HG03558 (cell line): ENCODE results near the gene RPTOR.

Experiments used
- ATAC-seq: cut with Tn5 transposase; IDR thresholded peaks from one replicate; pipeline ENCODE4 v1.9.1; 2021; ENCODE audit warnings: moderate number of reproducible peaks; ENCODE audit not compliant: unreplicated experiment; ENCODE audit errors: extremely low read depth

Gene RPTOR

DNA sequence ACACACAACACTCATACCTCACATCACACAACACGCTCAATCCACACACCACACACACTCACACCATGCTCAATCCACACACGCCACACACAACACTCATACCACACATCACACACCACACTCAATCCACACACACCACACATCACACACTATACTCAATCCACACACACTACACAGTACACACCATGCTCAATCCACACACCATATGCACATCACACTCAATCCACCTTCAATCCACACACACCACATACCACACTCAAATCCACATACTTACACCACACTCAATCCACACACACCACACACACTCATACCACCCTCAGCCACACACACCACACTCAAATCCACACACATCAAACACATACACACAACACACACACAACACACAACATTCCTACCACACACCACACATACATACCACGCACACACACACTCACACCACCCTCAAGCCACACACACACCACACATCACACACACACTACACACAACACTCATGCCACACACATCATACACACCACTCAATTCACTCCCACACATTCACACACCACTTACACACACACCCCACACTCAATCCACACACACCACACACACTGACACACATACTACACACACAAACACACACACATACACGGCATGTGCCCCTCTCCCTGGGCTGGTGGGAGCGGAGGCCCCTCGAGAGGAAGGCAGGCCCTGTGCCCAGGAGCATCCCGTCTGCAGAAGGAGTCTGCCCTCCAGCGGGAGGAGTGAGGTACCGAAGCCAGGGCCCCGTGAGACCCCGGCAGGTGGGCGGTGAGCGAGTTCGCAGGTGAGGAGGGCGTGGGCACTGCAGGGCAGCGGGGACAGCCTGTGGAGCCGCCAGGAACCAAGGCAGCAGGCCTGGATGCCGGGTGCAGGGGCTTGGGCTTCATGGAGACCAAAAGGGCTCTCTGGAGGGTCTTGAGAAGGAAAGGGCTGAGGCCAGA, 33.1 kb upstream of the RPTOR start:
- no peak for ATAC-seq

DNA sequence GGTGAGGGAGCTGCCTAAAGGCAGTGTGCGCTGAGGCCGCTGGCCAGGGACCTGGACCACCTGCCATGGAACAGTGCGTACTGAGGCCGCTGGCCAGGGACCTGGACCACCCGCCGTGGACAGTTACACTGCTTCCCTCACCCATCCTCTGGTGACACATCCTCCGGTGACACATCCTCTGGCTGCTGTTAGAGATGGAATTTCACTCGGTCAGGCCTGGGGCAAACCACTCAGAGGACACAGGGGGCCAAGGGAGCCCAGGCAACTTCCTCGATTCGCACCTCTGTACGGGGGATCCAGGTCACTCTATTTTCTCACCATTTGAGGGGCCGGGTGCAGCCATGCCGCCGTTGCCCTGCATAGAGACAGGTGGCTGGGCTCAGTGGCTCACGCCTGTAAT, 32.4 kb upstream of the RPTOR start:
- ATAC-seq: no peak

DNA sequence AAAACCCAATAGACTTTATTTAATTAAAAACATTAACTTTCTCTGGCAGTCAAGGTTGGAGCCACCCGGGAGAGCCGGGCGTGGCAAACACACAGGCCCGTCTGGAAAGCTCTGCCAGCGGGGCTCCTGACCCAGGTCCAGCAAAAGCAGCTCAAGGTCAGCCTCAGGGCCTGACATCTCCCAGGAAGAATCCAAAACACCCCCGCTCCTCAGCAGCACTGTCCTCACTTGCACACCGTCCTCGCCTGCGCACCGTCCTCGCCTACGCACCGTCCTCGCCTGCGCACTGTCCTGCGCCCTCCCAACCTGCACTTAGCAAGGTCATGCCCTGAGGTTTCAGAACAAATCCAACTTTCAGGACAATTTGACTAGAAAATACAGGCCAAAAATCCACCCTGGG, 31.4 kb upstream of the RPTOR start:
- ATAC-seq: no peak

DNA sequence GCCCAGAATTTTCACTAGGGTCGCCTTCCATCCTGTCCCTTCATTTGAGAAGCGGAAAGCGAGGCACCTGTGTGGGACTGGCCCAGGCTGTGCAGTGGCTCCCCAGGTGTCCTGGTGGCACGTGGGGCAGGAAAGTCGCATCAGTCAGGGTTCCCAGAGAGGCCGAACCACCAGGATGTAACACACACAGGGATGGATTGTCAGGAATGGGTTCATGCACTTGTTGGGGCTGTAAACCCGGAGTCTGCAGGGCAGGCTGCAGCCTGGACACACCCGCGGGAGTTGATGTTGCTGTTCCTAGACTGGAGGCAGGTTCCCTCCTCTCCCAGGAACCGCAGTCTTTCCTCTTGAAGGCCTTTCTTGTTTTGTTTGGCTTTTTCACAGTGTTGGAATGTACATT, 30.7 kb upstream of the RPTOR start:
- ATAC-seq: no peak

DNA sequence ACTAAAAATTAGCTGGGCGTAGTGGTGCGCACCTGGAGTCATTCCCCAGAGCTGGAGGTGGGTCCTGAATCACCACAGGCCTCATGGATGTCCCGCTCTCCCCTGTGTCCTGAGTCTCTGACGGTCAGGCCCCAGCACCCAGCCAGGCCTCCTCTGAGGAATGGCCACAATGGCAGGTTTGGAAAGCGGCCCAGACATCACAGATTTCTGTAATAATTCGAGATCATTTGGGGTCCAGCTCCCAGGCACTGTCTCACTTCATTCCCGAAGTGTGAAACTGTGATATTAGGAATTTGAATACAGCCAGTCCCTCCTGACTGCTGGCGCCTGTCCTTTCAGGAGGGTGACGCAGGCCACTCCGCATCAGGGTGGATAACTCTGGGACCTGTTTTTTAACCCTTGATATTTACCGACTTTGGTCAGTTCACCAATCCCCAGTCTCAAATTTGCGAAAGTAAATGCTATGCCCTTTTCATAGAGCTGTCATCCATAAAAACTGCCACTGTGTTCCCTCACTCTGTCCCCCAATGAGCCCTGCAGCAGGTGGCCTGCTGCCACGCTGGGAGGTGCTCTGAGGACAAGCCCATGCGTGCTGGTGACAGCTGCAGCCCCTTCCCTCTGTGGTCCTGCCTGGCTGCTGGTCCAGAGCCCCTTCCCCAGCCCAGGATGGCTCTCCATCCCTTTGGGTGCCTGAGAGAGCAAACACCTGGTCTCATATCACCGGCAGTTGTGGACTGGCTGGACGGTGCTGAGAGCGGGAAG, 28.3 kb upstream of the RPTOR start:
- ATAC-seq: no peak

DNA sequence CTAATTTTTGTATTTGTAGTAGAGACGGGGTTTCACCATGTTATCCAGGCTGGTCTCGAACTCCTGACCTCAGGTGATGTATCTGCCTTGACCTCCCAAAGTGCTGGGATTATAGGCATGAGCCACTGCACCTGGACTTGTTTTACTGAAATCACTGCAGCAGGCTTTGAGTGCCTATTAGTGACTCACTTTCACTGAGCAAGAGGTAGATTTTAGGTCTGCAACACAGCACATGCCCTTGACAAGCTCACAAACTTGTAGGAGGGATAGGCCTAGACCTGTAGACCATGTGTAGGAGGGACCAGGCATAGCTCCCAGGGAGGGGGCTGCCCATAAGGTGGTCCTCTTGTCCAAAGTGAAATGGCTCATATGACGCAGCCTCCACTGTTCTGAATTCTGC, 27.0 kb upstream of the RPTOR start:
- ATAC-seq: no peak

DNA sequence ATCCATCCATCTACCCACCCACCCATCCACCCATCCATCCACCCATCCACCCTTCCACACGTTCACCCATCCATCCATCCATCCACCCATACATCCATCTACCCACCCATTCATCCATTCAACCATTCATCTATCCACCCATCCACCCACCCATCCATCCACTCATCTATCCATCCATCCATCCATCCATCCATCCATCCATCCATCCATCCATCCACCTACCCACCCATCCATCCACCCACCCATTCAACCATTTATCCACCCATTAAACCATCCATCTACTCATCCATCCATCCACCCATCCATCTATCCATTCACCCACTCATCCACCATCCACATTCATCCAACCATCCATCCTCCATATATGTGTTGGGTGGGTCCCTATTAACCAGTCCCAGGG, 26.2 kb upstream of the RPTOR start:
- no peak for ATAC-seq

DNA sequence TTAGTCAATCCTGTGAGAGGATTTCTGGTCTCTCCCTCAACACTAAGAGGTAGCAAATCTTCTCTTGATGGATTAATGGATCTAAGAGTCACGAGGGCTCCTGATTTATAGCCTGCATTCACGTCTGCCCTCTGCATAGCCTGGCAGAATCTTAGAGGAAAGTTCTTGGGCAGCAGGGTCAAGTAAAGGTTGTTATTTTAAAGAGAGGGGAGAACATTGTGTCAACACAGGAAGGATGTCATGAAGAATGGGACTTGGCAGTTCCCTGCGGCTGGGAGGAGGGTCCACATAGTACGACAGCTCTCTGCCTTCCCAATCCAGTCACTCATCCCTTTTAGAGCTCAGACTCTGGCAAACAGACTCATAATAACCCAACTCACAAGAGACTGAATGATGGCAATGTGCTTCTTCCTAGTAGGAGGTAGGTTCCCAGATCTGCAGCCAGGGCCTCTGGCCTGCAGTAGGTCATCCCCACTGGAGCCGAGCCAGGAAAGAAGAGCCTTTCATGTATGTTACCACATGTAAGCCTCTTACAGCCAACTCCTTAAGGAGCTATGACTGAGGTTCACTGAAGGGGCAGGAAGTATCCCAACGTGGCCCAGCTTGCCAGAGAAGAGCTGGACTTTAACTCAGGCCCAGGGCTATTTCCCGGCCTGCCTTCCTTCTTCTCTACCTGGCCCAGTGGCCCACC, 25.4 kb upstream of the RPTOR start:
- ATAC-seq: no peak

DNA sequence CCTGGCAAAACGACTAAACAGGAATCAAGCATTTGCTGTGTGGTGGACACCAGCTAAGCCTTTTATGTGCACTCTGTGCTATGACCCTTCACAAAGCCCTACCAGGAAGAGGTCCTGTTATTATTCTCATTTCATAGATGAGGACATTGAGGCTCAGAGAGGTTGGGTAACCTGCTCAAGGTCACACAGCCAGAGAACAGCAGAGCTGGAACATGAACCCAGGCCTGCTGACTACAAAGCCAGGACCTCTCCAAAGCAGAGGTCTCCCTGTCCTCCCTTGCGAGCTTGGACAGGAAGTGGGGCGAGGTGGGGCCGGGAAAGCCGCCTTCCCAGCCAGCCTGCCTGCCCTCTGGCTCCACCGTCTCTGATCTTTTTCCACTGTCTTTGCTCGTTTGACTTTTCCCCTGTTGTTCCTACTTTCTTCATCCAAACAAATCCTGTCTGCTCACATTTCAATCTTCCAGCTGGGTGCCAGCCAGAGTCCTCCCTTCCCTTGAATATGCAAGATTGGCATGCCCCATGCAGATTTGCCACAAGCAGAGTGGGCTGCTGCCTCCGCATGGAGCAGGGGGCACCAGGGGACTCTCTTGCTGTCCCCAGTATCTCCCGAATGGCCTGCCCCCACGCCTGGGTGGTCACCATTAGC, 23.7 kb upstream of the RPTOR start:
- ATAC-seq: no peak

DNA sequence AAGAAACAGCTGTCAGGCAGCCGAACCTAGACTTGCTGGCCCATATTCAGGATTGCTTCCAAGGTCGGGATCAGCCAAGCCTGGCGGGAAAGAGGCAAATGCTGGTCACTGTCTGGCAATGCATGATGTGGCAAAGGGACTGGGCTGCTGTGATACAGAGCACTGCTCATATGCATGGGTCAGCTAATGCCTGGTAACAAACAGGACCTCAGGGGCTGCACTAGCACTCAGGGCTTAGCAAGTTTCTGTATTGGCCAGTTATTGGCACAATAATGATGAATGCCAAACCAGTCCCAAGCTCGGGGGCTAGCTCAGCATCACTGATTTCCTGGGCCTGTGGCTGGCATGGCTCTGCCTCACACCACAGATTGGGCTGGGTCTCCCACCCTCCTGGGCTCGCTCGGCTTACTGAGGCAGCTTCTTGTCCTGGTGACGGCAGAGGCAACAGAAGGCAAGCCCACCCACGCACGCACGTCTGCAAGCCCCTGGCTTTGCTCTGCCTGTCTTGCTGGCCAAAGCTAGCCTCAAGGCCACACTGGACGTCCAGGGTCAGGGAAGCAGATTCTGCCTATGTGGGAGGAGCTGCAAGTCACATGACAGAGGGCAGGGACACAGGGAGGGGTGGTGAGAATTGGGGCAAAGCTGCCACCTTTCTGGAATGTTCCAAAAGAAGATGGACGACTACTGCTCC, 21.4 kb upstream of the RPTOR start:
- no peak for ATAC-seq

DNA sequence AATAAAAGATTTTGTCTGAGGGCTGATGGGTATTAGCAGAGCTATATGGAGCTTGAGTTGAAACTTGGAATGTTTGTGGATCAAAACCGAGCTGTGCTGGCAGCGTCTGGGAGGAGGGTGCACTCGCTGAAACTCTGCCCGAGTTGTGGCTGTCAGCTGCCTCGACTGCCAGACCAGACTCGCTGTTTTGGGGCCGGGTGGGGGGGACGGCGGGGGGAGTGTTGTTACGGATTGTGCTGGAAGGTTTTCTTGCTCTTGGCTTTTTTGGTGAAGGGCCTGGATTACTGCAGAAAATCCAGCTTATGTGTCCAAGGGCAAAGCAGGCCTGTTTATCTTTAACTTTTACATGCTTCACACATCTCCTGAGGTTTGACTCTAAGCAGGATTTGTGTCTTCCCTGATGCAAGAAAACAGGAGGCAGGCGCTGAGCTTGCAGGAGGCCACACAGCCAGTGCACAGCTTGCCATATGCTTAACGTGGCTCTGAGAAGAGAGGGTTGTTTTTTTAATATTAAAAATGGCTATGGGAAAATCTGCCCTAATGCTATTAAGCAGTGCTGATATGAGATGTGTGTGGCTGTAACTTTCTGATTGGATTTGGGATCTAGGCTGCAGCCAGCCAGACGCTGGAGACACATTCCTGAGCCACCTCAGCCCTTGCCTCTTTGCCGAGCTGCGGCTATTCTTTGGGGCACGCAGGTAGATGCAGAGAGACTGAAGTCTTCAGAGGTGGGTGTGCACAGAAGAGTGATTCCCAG, 20.5 kb upstream of the RPTOR start:
- no peak for ATAC-seq

DNA sequence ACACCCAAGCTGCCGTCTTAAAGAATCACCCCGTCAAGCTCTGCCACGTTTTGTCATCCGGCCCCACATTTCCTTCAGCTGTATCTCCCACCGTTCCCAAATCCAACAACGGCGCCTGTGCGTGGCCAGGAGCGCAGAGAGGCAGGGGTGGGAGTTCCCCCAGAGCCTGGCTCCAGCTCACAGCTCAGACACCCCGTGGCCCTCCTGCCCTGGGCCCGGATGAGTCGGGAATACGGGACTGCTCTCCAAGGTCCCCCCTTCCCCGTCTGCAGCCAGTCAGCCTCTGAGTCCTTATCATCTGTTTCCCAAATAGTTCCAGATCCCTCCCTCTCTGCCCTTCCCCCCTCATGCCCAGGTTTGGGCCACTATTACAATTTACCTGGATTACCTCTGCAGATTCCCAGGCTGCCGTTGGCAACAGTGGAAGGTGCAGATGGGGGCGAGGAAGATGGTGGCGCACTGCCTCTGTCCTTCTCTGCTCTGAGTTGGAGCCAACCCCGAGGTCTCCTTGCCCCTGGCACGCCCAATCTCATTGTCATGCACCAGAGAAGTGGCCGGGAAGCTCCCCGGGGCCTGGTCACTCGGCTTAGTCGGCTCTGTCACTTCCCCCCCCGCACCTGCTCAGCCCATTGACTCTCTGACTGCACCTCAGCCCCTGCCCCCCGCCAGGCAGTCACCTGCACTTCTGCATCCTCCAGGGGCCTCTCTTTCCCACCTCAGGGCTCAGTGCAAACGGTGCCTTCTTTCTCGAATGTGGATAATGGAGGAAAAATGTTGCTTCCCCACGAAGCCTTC, 18.3 kb upstream of the RPTOR start:
- ATAC-seq: no peak

DNA sequence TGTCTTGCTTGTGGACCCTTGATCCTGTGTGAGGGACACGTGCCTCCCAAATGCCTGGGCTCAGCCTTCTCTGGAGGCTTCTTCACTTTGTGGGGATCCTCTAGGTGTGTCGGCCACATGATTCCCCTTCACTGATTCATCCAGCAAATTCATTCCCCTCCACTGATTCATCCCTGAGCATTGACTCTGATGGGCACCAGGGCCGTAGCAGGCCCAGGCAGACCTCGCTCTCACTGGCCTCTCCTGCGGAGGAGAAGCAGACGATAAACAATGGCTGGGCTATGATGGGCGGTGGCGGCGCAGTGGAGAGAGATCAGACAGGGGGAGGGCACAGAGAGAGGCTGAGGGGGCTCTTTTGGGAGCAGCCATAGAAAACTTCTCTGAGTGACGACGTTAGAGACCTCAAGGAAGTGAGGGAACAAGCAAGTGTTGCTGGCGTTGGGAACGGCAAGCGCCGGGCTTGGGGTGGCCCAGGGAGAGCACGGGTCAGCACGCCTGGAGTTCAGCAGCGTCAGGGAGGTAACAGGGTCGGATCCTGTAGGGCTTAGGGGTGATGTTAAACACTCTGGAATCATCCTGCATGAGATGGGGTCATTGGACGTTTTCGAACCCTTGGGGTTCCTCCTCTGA, 17.5 kb upstream of the RPTOR start:
- no peak for ATAC-seq

DNA sequence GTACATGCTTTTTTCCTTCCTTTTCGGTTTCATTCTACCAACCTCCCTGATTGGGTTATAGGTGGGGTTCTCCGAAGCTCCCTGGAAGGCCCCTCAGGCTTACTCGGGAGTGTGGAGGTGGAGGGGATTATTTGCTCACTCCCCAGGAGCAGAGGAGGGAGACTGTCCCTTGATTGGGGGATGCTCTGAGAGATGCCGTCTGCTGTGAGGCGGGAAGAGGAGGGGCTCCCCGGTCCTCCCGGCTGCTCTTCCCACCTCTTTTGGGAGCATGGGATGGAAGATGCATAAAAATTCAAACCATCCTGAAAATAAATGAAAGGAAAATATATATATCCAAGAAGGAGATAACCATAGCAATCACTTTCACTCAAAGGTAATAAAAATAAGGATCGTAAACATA, 16.1 kb upstream of the RPTOR start:
- no peak for ATAC-seq

DNA sequence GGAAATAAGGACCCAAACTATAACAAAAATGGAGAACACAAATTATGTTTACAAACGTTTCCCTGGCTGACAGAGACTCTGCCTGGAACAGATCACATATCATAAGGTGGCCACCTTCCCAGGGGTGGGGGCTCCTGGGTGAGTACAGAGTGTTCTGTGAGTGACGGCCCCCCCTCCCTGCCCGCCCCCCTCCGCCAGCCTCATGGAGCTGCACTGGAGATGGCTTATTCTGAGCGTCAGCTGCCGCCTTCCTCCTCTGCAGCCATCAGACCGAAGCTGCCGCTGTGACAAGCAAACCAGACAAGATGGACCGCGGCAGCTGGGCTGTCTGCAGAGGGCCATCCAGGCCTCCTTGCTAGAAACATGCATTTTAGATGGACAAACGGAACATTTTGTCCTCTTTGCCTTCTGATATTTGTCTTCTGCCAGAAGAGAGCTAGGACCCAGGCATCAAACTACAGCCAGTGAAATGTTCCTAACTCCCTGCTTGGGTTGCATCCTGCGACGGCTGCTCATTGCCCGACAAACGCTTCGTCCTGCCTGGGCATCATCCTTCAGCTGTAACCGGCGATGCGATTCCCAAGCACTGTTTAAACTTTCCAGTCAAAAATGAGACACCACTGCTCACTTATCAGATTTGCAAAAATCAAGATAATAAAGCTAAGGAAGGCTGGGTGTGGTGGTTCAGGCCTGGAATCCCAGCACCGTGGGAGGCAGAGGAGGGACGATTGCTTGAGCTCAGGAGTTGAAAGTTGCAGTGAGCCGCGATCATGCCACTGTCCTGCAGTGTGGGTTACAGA, 15.3 kb upstream of the RPTOR start:
- ATAC-seq: no peak

DNA sequence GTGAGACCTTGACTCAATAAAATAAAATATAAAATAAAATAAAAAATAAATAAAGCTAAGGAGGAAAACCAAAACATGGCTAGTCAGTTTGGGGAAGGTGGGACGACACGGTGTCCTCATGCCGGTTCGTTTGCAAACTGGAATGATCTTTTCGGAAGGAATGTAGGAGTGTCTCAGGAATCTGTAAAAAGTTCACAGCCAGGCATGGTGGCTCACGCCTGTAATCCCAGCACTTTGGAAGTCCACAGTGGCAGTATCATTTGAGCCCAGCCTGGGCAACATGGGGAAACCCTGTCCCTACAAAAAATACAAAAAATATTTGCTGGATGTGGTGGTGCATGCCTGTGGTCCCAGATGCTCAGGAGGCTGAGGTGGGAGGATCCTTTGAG, 14.7 kb upstream of the RPTOR start:
- ATAC-seq: no peak

DNA sequence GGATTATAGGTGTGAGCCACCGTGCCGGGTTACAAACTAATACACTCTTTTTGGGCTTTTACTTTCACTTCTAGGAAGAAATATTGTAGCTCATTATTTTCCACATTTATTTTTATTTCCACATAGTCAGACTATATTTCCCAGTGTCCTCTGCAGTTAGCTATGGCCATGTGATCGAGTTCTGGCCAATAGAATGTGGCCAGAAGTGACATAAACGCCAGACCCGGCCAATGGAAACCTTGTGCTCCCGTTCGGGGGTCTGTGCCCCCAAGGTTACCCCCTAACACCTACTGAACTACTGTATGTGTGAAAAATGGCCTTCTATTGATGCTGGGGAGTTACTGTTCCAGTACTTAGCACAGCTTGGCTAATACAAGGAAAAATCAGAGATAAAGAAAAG, 13.2 kb upstream of the RPTOR start:
- no peak for ATAC-seq
